ENCODE measurements around the gene BMP5.

BMP5 gene

DNA sequence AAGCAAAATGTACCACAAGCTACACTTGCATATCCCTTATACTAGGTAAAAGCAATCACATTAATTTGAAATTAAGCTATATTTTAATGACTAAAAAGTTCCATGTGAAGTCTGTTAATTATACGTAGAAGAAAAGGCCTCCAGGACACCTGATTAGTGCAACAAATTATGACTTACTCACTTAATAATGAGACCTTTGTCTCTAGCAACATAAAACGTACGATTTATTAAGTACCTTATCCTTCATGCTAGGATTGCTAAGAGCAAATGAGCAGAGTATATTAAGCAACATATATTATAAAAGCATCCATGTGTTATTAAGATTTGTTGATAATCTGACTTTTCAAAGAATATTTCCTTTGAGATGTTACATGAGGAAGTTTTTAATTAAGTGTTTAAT lies 2.5 kb downstream of the BMP5 start:
- no peak for DNase-seq (ENCODE audit: low spot score)

DNA sequence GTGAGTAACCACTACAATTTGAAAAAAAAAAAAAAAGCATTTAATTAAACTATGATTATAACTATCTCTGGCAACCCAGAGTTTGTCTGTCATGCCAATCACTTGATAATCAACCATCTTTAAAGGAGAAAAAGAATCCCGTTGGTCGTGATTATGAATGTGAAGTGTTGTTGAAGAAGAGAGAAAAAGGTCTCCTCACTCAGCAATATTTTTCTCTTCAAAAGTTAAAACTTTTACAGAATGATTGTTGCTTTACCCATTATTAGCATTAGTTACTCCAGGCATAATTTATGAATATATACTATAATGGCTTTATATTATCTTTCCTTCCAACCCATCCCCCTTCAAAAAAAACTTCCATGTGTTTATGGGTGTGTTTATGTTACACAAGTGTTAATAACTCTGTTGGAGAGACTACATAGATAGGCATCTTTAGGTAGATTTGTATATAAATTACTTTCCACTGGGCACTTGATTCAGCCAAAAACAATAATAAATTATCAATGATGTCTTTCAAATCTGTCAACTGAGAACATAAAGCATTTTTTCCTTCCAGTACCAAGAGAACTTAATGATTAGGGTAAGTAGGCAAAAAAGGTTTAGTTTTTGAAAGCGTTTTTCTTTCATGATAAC lies 5.1 kb downstream of the BMP5 start:
- DNase-seq (ENCODE audit: low spot score) = no peak

DNA sequence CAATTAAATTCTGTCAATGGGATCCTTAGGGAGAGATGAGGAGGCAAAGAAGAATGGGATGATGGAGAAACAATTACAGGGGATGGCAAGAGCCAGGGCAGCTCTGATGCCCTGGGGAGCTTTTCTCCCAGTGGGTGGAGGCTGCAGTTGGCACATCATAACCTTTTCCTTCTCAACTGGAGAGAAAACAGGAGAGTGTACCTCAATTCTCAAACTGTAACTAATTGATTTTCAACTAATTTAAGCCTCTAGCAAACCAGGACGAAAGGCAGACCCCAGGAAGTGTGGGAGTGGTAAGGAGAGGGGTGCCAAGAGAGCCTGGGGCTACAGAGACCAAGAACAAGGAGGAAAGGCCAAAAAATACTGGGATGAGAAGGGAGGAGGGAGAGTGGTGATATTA lies 5.7 kb downstream of the BMP5 start:
- no peak for DNase-seq (ENCODE audit: low spot score)

DNA sequence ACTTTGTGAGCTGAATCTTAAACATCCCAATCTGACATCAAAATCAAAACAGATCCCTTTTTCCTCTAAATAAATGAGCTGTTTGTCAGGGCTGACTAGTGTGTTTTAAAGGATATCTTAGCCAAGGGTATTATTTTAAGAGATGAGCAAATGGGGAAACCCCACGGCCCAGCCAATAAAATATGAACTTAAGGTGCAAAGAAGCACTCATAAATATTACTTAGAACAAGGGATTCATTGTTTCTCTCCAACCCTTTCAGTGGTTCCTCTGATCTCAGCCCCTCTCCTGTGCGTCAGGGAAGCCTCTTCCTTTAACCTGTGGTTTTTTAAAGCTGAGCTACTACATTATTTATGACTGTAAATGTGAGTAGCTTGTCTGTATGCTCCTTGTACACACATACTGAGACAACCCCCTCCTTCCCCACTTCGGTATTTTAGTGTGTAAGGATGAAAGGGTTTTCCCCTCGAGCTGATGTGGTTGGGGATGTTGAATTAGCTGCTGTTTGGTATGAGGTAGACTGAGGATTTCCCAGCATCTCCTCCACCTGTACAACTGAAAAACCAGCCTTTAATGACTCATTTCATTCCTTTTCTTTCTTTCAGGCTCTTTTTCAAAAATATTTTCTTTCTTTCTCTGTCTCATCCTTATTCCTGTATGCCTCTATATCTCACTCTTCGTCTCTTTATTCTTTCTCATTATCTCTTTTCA lies 6.5 kb downstream of the BMP5 start:
- DNase-seq (ENCODE audit: low spot score) = no peak

DNA sequence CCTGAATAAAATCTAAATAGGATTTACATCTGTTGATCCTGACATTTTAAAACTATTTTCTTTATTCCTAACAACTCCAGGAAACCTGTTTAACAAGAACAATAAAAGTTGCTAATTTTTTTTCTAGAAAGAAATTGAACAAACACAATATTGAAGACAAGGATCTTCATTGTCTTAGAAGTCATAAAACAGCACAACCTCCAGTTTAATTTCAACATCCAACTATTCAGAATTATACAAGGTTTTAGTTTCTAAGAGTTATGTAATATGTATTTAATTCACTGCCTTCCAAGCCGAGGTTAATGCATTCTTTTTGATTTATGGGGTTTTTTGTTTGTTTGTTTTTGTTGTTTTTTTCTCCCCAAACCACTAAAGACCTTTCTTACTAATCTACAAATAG lies 7.2 kb downstream of the BMP5 start:
- DNase-seq (ENCODE audit: low spot score) = no peak

DNA sequence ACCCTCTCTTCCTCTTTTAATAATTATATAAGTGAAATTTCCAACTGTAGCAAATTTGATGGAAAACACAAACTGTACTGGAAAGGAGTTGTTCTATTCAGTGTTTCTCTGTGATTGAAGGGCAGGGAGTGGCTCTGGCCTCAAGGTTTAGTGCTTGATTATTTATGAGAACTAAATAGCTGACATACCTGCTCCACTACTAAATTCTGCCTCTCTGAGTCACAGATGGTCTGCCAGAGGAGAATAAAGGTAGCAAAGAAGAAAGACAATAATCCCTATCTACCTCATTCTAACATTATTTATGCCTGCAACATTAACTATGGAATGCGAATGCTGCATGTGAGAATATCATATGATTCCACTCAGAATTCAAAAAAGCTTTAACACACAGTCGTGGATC lies 9.3 kb downstream of the BMP5 start:
- DNase-seq (ENCODE audit: low spot score) = no peak

DNA sequence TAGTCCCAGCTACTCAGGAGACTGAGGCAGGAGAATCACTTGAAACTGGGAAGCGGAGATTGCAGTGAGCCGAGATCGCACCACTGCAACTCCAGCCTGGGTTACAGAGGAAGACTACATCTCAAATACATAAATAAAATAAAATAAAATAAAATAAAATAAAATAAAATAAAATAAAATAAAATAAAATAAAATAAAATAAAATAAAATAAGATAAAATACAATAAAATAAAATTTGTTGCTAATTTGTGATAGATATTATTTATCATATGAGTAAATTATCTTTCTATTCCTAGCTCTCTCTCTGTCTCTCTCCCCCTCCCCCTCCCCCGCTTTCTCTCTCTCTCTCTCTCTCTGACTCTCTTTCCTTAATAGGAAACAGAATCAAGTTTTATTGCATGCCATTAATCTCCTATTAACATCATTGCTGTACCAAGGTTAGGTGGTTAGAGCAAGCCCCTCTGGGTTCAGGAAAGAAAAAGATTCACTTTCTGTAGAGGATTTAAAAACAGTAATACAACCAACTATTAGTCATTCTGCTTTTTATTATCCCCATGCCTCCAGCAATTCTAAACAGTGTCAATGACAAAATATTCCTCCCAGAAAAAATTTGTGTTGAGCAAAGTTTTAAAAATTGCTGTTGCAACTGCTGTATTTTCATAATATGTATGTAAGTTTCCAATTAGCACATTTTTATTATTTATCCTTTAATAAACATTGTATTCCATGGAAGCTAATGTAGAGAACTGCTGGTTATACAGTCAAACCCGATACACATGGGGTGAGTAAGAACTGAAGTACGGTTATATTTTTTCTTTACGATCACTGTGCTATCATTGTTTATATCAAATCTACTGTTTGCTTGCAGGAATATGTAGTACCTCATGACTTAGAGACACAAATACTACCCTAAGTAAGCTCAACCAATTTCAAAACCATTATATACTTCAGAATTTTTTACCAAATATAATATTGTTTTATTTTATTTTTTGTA lies 22.1 kb downstream of the BMP5 start:
- no peak for DNase-seq (ENCODE audit: low spot score)

DNA sequence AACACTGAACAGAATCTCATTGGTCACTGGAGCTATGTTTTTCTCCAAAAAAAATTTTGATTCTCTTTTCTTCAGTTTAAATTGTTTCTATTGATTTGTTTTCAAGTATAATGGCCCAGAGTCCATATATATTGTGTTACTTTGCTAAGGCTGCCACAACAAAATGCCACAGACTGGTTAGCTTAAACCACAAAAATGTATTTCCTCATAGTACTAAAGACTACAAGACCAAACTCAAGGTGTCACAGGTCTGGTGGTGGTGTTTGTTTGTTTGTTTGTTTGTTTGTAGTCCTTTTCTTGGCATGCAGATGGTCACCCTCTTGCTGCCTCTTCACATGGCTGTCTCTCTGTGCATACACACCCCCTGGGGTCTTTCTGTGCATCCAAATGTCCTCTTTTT lies 34.0 kb downstream of the BMP5 start:
- DNase-seq (ENCODE audit: low spot score) = no peak

DNA sequence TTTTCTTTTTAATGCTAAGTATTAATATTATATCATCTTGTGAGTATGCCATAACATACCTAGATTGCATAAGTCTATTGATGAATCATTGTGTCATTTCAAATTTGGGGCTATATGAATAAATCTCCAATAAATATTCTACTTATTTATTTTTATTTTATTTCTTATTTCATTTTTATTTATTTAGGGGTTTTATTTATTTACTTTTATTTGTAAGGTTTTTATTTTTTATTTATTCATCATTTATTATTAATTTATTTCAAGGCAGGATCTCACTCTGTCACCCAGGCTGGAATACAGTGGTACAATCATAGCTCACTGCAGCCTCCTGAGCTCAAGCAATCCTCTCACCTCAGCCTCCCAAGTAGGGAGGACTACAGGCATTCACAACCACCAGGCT lies 36.3 kb downstream of the BMP5 start:
- no peak for DNase-seq (ENCODE audit: low spot score)

DNA sequence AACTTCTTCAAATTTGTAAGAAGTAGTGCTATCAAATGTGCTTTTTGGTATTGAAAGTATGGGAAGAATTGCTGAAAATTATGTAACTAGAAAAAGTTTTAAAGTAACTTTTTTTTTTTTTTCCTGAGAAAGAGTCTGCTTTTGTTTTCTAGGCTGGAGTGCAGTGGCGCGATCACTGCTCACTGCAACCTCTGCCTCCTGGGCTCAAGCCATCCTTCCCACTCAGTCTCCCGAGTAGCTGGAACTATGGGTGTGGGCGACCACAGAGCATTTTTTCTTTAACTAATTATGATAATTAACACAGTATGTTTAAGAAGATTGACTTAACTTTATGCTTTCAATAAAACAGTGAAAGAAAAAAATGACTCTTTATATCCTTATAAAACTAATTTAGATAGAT lies 38.4 kb downstream of the BMP5 start:
- DNase-seq (ENCODE audit: low spot score) = no peak

DNA sequence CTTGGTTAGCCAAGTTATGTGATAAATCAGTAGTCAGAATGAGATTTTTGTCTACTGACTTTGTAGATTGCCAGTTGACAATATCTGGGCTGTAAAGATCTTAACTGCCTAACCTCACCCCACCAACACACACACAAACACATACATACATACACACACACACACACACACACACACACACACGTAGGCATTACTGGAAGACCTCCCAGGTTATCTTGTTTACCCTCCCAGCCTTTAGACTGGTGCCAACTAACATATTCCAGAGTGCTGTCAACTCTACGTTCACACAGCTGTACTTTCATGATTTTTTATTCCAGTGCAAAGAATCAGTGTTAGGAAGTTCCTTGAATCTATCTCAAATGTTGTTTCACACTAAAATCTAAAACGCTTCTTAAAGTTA lies 38.9 kb downstream of the BMP5 start:
- no peak for DNase-seq (ENCODE audit: low spot score)

DNA sequence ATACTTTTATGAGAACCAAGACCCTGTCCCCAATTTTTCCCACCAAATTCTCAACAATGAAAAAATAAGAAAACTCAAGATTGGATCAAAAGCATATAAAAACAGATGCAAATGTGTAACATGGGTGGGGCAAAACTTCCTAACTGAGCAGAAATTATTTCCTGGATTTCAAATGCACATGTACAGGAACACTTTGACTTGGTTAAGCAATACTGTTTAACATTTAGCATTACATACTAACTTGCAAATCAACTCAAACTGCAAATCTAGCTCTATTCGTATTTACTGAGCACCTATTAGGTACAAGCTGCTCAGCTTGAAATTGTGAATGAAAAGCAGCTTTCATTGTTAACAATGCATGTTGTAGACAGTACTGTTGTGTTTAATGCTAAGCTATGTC lies 40.2 kb downstream of the BMP5 start:
- DNase-seq (ENCODE audit: low spot score) = no peak

DNA sequence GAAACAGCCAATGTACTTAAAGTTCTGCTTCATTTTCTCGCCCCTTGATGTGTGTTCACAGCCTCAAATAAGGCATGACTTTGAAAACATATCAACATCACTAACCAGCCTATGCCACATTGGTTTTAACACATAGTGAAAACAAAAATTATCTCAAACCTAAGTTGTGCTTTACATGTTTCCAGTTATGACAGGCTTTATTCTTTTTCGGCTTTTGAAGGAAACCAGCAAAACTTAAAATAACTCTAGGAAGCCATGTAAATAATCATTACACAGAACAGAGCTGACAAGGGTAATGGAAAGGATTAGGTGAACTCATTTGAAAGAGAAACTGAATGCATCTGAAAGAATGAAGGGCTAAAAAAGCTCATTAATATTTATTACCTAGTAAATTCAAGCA lies 42.1 kb downstream of the BMP5 start:
- DNase-seq (ENCODE audit: low spot score) = no peak

DNA sequence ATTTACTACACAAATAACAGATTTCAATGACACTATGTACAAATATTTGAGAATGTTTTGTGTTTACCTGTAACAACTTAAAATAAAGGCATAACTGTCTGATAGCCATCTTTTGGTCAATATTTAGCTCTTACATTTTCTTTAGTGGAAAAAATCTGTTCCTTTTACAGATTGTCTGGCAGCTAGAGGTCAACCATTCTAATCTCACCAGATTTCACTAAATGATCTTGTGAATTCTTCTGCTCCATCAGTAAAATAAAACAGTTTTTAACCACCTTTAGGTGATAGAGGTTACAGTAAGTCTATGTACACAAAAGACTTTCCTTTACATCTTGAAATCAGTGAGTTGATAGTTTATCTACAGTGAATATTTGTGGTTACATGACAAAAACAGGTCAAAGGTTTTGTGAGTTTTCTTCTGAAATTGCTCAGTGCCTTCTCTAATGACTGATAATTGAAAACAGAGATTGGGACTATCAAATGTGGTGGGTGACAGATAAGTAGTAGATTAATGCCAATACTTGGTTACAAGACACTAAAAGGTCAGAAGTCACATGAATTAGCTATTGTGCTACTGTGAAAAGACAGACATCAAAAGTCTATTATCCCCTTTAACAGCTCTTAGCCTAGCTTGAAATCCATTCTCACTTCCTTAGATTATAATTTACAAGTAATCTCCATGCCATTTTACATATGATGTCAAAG lies 47.4 kb downstream of the BMP5 start:
- DNase-seq (ENCODE audit: low spot score) = no peak

DNA sequence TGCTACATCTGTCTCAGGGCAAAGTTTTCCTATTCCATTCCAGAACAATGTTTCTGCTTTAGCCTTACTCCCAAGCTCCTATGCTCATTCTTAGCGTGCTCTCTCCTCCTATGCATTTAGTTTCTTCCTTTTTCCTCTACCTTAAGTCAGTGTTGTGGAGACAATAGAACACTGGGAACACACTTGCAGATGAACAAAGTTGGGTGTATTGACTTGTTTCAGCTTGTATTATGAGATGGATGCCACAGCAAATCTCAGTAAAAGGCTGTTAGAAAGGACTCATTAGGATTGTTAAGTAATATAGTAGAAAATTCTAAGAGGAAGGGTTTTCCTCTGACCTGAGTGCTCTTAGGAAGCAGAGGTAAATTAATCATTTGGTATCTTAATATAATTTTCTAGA lies 48.4 kb downstream of the BMP5 start:
- DNase-seq (ENCODE audit: low spot score) = no peak

DNA sequence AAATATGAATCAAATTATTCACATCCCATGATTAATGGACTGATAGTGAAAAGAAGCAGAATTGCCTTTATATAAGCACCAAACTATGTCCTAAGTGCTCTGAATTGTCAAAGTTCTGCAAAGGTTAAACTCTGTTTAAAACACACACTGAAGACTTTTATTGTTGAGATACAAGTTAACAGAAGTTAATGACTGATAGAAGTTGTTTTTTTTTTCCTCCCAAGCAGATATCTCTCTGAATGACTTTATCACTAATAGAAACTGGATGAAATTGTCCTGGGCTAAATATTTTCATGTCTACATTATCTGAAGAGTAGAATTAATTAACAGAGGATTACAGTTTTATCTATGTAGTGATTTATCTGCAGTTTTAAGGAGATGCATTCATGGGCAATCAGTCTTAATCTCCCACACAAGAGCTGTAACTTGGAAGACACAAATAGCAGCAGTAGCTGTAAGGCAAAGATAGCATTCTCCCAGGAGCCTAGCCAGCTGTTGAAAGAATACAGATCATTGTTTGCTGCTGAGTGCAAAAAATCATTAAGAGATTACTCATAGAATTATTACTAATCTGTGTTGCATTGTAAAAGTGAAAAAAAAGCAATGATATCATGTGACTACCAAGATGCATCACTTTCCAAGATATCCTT lies 49.9 kb downstream of the BMP5 start:
- DNase-seq (ENCODE audit: low spot score) = no peak

DNA sequence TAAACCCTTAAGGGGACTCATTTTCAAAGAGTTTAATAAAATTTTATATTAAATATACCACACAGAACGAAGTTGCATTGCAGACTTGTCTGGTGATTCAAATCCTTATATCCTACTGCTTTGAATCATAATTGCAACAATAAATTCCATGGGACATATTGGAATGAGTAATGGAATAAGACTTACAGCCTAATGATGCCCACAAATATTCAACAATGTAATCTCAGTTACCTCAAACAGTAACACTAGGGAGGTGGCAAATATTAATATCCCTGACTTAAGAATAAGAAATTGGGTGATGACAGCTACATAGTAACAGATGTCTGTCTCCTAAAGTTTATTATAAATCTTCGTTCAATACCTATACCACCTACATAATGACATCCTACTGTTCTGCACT lies 52.6 kb downstream of the BMP5 start:
- DNase-seq (ENCODE audit: low spot score) = no peak

DNA sequence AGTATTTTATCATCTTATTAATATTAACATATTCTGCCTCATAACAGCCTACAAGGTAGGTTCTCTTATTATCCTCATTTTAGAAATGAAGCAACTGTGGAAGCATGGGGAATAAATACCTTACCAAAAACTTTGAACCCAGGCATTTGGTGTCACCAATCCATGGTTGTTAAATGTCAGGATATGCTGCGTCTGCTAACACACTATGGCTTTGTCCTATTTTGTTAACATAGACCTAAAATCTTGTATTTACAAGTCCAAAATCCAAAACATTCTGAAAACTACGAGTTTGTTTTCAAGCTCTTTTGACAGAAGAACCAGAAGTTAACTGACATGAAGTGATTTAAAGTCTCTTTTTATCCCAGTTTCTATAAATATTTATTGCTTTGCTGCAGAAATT lies 53.4 kb downstream of the BMP5 start:
- no peak for DNase-seq (ENCODE audit: low spot score)

DNA sequence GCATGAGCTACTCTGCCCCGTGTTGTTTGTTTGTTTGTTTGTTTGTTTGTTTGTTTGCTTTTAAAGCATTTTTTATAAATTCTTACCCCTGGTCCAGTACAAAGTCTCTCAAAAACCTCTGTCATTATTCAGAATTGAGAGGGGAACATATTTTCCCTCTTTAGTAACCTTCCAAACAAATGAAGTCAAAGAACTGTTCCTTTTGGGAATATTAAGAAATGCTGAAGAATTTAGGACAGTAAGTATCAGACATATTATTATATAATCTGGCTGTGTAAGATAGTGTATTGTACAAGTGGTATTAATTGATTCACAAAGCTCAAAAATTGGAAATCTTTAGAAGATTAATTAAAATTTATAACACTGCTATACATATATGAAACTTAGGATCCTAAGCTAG lies 54.7 kb downstream of the BMP5 start:
- DNase-seq (ENCODE audit: low spot score) = no peak

DNA sequence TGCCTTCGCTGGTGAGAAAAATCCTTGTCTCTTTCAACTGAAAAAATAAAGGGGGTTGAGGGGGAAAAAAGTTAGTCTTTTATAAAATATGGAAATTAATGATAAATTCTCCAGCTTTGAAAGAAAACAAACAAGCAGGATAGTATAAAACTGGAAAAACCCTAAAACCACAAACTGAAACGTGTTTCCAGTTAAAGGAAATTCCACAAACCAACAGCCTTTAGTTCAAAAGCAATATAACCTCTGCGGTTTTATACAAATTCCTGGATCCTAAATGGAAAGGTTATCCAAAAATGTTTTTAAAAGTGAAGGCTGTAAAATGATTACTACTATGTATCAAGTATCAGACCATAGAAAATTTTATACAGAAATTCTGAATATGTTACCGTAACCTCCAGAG lies 55.6 kb downstream of the BMP5 start:
- no peak for DNase-seq (ENCODE audit: low spot score)

DNA sequence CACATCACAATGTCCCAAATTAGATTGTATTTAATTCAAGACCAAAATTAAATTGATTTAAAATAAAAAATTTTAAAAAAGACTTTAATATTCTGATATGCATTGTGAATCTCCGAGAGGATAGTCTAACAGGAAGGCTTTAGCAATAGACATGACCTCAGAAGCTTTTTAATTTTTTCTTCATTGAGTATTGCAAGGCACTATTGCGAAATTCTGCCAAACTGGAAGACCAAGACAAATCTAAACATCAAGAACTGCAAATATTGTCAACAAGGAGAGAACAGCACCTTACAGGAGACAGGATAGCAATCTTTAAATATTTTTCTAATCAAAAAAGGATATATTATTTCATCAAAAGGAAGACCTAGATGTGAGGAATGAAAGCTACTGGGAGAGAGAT lies 56.9 kb downstream of the BMP5 start:
- DNase-seq (ENCODE audit: low spot score) = no peak

DNA sequence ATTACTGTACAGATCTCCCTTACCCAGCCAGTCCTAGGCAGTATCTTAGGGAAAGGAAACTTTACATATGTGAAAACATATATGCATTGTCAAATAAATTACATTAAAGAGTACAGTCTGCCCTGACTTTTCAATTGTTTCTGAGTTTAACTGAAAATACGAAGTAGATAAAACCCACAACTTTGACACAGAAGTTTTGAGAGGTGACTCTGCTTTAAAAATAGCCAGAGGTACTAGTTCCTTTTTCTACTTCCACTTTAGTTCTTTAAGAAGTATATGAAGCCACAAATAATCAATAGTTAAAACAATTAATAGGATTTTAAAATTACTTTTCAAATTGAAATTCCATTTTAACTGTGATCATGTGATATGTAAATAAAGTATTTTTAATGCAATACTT lies 62.9 kb downstream of the BMP5 start:
- DNase-seq (ENCODE audit: low spot score) = no peak

Measured in left forelimb (tissue), 1 donor.